Stimulated activated CD8-positive, alpha-beta memory T cell treated with anti-CD3 and anti-CD28 coated beads, Interleukin-7, amount 100 ng/mL, for 48 hours (primary cell): ENCODE data around the gene RUSC1.
"Not testable (repeated sequence)": the region's sequence is repeated elsewhere in the genome, so short reads cannot be mapped to it uniquely, and the experiment has no call there.

Experiments used
- DNase-seq, 2 donors: peaks; one replicate each; pipeline ENCODE4 v3.0.0-alpha.2; 2020; ENCODE audit warnings: low read depth in 1 of 2; ENCODE audit errors: extremely low read depth in 1 of 2

RUSC1 gene

GRCh38 chr1:155321639-155322503, 1.2 kb downstream of the RUSC1 start:
- no peak for DNase-seq

DNA sequence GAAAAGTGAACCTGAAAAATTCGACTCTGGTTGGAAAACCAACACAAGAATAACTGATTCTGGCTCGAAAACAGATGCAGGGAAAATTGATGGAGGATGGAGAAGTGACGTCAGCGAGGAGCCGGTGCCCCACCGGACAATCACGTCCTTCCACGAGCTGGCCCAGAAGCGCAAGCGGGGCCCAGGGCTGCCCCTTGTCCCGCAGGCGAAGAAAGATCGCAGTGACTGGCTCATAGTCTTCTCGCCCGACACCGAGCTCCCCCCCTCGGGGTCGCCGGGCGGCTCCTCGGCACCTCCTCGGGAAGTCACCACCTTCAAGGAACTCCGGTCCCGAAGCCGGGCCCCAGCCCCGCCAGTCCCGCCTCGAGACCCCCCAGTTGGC, 1.9 kb downstream of the RUSC1 start:
- DNase-seq, result no peak

DNA sequence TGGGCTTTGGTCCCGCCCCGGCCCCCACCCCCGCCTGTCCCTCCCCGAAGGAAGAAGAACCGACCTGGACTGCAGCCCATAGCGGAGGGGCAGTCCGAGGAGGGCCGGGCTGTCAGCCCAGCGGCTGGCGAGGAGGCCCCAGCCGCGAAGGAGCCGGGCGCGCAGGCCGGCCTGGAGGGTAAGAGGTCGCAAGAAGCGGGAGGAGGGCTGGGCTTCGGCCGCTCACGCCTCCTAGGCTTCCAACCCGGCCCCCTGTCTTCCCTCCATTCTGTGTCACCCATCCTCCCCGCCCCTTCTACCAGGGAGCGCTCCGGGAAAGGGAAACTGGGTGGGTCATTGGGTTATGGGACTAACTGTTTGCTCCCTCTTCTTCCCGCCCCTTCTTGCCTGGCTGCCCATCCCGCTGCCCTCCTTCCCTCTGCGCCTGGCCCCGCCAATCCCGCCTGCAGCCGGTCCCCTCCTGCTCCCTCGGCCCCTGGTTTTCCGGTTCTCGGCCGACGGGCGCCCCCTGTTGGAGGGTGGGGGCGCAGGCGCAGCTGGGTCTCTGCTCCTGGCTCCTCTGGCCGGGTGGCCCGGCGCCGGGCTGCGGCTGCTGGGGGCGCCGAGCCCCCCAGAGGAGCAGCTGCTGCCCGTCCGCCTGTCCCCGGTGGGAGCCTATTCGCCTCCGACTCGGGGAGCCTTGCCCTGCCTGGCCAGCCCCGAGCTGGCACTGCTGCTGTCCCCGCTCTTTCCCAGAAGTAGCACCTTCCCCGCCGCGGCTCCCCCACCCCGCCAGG, 2.4 kb downstream of the RUSC1 start:
- DNase-seq, result peak; percentile 70 to 74

- peak; percentile 67 to 73 for DNase-seq
Measured at GRCh38 chr1:155323729-155324036, 3.0 kb downstream of the RUSC1 start.

DNA sequence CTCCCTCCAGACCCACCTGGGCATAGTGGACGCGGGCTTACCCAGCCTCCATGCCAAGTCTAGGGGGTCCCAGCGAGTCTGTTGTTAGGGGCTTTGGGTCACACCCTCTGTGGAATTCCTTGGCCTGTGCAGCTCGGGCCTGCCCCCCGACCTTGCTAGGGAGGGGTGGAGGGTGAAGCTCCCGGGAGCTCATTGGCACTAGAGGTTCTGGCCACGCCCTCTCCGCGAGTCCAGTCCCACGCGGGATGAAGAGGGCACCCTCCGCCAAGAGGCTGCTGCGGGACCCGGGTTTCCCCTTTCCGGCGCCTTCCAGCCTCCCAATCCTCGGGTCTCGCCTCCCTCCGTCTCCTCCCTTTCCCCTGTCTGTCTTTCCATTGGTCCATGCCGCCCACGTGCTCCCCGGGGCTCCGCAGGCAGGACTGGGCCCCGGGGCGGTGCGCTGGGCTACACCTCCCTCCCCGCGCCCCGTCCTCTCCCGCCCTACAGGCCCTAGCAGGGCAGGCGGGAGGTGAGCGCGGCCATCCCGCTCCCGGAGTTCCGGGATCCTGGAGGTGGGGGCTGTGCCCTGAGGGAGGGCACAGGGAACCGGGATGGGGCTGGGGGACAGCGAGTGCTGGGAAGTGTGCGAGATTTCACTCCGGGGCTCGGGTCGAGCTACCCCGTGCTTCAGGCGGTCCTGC, 3.5 kb downstream of the RUSC1 start:
- peak; percentile 81 to 92 for DNase-seq

- DNase-seq, result no peak
Measured at GRCh38 chr1:155324717-155325602, 4.3 kb downstream of the RUSC1 start.

GRCh38 chr1:155325603-155325893, 4.9 kb downstream of the RUSC1 start:
- no peak for DNase-seq

DNA sequence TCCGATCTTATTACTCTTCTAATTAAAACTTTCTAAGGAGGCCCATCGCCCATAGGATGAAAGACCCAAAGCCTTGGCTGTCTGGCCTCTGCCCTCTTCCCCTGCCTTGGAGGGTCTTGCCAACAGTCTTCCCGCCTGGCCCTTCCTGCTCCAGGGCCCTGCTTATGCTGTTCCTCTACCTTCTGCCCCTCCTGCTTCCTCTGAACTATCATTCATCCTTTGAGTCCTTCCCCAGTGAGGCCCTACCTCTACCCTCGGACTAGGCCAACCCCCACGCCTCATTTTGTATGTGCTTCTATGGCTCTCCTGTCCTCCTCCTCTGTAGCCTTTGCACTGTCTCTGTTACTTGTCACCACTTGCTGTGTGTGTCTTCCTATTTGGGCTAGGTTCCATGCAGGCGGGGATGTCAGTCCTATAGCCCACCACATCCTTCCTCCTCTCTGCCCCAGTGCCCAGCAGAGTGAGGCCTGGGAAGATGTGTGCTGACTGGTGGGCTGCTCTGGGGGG, 5.4 kb downstream of the RUSC1 start:
- no peak for DNase-seq

DNA sequence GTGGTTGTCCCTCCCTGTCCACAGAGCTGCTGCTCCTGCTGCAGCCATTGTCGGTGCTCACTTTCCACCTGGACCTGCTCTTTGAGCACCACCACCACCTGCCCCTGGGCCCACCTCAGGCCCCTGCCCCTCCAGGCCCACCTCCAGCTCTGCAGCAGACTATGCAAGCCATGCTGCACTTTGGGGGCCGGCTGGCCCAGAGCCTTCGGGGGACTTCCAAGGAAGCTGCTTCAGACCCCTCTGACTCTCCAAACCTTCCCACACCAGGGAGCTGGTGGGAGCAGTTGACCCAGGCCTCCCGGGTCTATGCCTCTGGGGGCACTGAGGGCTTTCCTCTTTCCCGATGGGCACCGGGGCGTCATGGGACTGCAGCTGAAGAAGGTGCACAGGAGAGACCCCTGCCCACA, 5.9 kb downstream of the RUSC1 start:
- no peak for DNase-seq

DNA sequence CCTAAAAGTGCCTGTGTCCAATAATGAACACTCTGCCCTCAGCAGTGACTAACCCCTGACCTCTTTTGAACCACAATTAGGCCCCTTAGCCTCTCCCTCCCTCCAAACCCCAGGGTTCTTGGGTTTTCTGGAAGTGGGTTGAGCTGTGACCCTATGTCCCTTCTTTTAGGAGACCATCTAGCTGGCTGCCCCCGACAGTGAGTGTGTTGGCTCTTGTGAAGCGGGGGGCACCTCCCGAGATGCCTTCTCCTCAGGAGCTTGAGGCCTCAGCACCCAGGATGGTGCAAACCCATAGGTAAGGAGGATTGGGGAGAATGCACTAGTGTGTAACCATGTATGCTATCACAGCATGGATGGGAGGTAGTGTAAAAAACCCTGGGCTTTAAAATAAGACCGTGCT, 7.3 kb downstream of the RUSC1 start:
- DNase-seq, result no peak

GRCh38 chr1:155328856-155329255, 8.2 kb downstream of the RUSC1 start:
- DNase-seq, result not testable (repeated sequence)

GRCh38 chr1:155329980-155330598, 9.4 kb downstream of the RUSC1 start:
- no peak for DNase-seq

GRCh38 chr1:155334962-155335361, 14.3 kb downstream of the RUSC1 start:
- no peak for DNase-seq

DNA sequence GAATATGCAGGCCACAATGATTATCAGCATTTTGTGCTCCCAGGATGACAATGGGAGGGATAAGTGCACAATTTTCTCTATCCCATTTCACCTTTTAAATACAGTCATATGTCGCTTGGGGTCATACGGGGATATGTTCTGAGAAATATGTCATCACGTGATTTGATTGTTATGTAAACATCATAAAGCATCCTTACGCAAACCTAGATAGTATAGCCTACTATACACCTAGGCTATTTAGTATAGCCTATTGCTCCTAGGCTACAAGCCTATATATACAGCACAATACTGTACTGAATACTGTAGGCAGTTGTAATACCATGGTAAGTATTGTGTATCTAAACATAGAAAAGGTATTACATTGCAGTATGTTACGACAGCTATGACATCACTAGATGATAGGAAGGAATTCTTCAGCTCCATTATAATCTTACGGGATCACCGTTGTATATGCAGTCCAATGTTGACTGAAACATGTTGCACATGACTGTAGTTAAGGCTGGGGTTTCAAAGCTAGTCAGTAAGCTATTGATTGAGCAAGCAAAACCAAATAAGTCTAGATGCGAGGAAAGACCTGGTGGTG, 18.9 kb downstream of the RUSC1 start:
- DNase-seq, result no peak

DNA sequence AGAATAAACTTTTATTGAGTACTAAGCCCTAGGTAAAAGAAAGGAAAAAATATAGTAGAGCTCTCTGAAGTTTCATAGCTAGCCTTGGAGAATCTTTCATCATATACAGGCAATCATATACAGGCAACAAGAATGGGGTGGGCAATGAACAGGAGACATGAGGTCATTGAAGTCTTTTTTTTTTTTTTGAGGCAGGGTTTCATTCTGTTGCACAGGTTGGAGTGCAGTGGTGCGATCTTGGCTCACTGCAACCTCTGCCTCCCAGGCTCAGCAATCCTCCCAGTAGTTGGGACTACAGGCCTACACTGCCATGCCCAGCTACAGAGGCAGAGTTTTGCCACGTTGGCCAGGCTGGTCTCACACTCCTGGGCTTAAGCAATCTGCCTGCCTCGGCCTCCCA, 22.1 kb downstream of the RUSC1 start:
- no peak for DNase-seq

DNA sequence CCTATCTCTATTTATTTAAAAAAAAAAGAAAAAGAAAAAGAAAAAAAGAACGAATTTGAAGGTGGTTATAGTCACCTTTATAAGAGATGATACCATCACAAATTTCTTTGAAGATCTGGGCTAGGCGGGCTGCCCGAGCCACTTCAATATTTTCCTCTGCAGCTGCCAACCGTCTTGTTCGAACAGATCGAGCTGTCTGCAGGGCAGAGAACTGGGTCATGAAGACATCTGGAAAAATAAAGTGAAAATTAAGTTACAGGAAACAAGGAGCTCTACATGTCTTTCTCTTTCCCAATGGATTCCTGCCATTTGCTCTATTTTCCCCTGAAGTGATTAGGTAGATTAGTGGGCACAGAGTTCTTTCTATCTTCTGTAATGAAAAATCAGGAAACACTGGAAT, 31.9 kb downstream of the RUSC1 start:
- DNase-seq, result no peak

DNA sequence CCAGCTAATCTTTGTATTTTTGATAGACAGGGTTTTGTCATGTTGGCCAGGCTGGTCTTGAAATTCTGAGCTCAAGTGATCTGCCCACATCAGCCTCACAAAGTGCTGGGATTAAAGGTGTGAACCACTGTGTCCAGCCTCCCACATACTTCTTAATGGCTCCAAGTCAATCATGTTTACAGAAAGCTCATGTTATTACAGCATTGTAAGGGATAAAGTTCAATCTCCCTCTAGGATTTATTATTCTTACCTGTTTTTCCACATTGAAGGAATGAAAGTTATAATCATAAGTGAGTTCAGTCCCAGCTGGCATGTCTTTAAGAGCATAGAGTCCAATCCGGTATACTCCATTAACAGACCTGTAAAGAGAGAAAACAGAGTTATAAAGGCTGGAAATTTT, 39.4 kb downstream of the RUSC1 start:
- DNase-seq, result no peak

DNA sequence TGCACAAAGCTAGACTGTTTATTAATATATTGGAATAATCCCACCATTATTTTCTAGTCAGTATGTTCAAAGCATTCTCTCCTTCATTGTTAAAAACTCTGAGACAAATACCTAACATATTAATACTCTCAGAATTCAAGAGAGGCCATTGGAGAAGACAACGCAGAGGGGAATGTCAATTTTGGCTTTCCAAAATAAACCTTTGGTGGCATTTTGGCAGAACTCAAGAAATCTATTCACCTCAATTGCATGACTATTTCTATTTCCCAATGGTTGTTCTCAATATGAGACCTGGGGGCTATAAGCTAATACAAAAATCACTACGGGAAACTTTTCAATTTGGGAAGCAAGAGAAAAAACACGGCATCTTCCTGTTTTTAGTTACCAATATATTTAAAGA, 58.5 kb downstream of the RUSC1 start:
- DNase-seq, result no peak

DNA sequence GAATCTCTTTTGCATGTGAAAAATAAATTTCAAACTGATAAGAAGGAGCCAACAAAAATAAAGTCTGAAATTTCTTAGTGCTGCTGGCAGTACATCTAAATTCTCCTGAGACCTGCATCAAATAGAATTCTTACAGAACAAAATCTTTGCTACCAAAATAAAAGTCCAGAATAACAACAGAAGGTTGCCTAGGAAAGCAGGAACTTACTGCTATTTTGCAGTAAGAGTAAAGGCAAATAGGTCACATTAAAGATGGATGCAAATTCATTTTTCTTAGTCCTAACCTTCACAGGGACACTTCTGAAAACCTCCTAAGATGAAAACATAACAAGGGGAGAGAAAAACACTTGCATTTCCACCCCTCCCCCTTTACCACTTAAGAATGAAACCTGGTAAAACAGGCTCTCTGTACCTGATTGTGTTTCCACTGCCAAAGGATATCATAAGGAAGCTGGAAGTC, 59.0 kb downstream of the RUSC1 start:
- no peak for DNase-seq
